OCI-LY7 (cell line): Measurements from ENCODE around the gene HARS2.

Experiments used
- EZH2phosphoT487 ChIP-seq: fragments of 200-600 bp; sonication (generic); IDR thresholded peaks from 2 replicates; pipeline ENCODE4 v1.6.1; 2018; ENCODE audit warnings: low read depth, borderline replicate concordance, mild to moderate bottlenecking, mixed run types, antibody characterized with exemption, low read length, moderate library complexity, mixed read lengths
- TF ChIP-seq, protein P1 (sequence below): fragments of 200-600 bp; sonication (generic); conservative IDR thresholded peaks from 2 replicates; pipeline ENCODE4 v1.5.1; 2014; ENCODE audit warnings: mild to moderate bottlenecking, antibody characterized with exemption, low read length, moderate library complexity, mixed read lengths

DNA sequence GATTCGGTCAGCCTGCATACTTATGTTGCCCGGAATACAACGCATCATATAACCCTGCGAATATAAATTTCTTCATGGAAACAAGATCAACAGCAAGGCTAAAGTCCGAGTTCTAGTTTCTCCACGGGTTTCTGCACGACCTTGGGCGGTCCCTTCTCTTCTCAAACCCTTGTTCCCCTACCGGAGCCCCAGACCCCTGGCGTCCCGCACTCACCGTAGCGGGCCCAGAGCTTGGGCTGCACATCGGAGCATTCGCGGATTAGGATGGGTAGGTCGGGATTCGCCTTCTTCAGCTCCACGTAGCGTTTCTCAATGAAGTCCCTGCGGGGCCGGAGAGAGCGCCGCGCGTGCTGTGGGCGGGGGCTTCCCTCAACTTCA lies 44.2 kb upstream of the HARS2 start:
- TF ChIP-seq, protein P1, sequence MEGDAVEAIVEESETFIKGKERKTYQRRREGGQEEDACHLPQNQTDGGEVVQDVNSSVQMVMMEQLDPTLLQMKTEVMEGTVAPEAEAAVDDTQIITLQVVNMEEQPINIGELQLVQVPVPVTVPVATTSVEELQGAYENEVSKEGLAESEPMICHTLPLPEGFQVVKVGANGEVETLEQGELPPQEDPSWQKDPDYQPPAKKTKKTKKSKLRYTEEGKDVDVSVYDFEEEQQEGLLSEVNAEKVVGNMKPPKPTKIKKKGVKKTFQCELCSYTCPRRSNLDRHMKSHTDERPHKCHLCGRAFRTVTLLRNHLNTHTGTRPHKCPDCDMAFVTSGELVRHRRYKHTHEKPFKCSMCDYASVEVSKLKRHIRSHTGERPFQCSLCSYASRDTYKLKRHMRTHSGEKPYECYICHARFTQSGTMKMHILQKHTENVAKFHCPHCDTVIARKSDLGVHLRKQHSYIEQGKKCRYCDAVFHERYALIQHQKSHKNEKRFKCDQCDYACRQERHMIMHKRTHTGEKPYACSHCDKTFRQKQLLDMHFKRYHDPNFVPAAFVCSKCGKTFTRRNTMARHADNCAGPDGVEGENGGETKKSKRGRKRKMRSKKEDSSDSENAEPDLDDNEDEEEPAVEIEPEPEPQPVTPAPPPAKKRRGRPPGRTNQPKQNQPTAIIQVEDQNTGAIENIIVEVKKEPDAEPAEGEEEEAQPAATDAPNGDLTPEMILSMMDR = no peak
- TF ChIP-seq EZH2phosphoT487 = no peak
